HepG2 (cell line): ENCODE measurements around the gene HELZ2. TPM values are rescaled to one million over a fixed set of nuclear protein-coding genes. Genes with fewer than 3 reads are reported as not detected.

Experiments
- DBP ChIP-seq: sonication (generic); formaldehyde crosslinking; IDR thresholded peaks from 2 replicates; pipeline ENCODE4 v1.4.0; 2020; ENCODE audit warnings: missing genetic modification reagents; ENCODE audit errors: not compliant biosample characterization
- GMEB2 ChIP-seq: IDR thresholded peaks from 2 replicates; pipeline ENCODE4 v1.6.1; 2016; ENCODE audit warnings: missing biosample characterization, missing genetic modification reagents, low read depth
- REST ChIP-seq, 2 experiments: IDR thresholded peaks; 2 replicates each; pipeline ENCODE4 v1.6.1; 2011 to 2012; ENCODE audit warnings: low read length in 2 of 2, borderline replicate concordance in 1 of 2, low read depth in 1 of 2, mild to moderate bottlenecking in 1 of 2, moderate library complexity in 1 of 2
- SNAPC5 ChIP-seq: sonication (generic); formaldehyde crosslinking; IDR thresholded peaks from 2 replicates; pipeline ENCODE4 v1.8.1; 2023; ENCODE audit warnings: mild to moderate bottlenecking, missing genetic modification reagents, borderline replicate concordance
- SRSF1 ChIP-seq: fragments of 200-400 bp; formaldehyde crosslinking; optimal IDR thresholded peaks from 2 replicates; pipeline ENCODE3; 2017; ENCODE audit warnings: mild to moderate bottlenecking, low read depth, low read length, moderate library complexity
- TRAFD1 ChIP-seq: sonication (generic); formaldehyde crosslinking; IDR thresholded peaks from 2 replicates; pipeline ENCODE4 v1.5.1; 2020; ENCODE audit warnings: missing genetic modification reagents, mild to moderate bottlenecking, borderline replicate concordance
- ZBTB3 ChIP-seq: sonication (generic); formaldehyde crosslinking; IDR thresholded peaks from 2 replicates; pipeline ENCODE4 v1.4.0; 2020; ENCODE audit warnings: low read depth, mild to moderate bottlenecking, moderate library complexity, missing genetic modification reagents, borderline replicate concordance
- ZC3H13 ChIP-seq: sonication (generic); formaldehyde crosslinking; IDR thresholded peaks from 2 replicates; pipeline ENCODE4 v1.8.1; 2023; ENCODE audit warnings: mild to moderate bottlenecking, missing genetic modification reagents, moderate library complexity
- ZMYM3 ChIP-seq: sonication (generic); formaldehyde crosslinking; IDR thresholded peaks from 2 replicates; pipeline ENCODE4 v1.5.1; 2020; ENCODE audit warnings: mild to moderate bottlenecking, missing genetic modification reagents
- ZNF275 ChIP-seq: sonication (generic); formaldehyde crosslinking; IDR thresholded peaks from 2 replicates; pipeline ENCODE4 v1.8.0; 2022; ENCODE audit warnings: missing genetic modification reagents, mild to moderate bottlenecking, inconsistent platforms, borderline replicate concordance
- ZNF292 ChIP-seq: sonication (generic); formaldehyde crosslinking; IDR thresholded peaks from 2 replicates; pipeline ENCODE4 v1.8.1; 2022; ENCODE audit warnings: mild to moderate bottlenecking, low read depth, missing genetic modification reagents, borderline replicate concordance
- ZNF607 ChIP-seq: sonication (generic); formaldehyde crosslinking; IDR thresholded peaks from 2 replicates; pipeline ENCODE4 v1.5.1; 2020; ENCODE audit warnings: missing genetic modification reagents, mild to moderate bottlenecking, borderline replicate concordance
- ZNF841 ChIP-seq: sonication (generic); formaldehyde crosslinking; IDR thresholded peaks from 2 replicates; pipeline ENCODE4 v1.8.1; 2023; ENCODE audit warnings: missing genetic modification reagents, borderline replicate concordance
- polyA plus RNA-seq, 8 experiments: library from polyadenylated mRNA; depleted of rRNA in 3 of 8; stranded (reverse) in 7 of 8; unstranded in 1 of 8; fragments of >200 nt; fragmentation: Illumina TruSeq in 4 of 8; extraction: Trizol in 4 of 8; gene quantifications; 2 replicates each; pipeline versions ENCODE4 v1.2.1 to v1.2.3, GENCODE V29; 2011 to 2016; ENCODE audit warnings: low read depth in 4 of 8, missing spikeins in 1 of 8, mixed read lengths in 1 of 8; ENCODE audit not compliant: insufficient read depth in 1 of 8
- total RNA-seq, 5 experiments: library from RNA; depleted of rRNA; stranded (reverse); fragments of >200 nt; fragmentation: Illumina TruSeq; extraction: Trizol; gene quantifications; 2 replicates each; pipeline ENCODE4 v1.2.3, GENCODE V29; 2016; ENCODE audit warnings: low read depth in 1 of 5

The HELZ2 gene
- total and polyA plus RNA-seq, 2 of the 13 experiments (the other 11 are each of a cell fraction or from before 2014, with no cell fraction given), result 9.6 to 10.1 TPM

GRCh38 chr20:63572788-63573646 lies 1.0 kb downstream of the HELZ2 start (continued):
- TF ChIP-seq ZC3H13 (CRISPR knock-in tag) (no peak), ZNF841 (no peak), DBP (no peak), GMEB2 (no peak), SNAPC5 (CRISPR knock-in tag) (no peak), ZBTB3 (no peak), TRAFD1 (CRISPR knock-in tag) (no peak), ZMYM3 (CRISPR knock-in tag) (no peak), ZNF275 (CRISPR knock-in tag) (no peak), SRSF1 (no peak), REST (IDR thresholded peaks at IDR 0.05; ENCODE audit: borderline replicate concordance in 1 of 2, low read depth in 1 of 2, low read length in 2 of 2) (no peak), ZNF607 (CRISPR knock-in tag) (no peak), ZNF292 (no peak)
